GM23248 (cell line): ENCODE measurements around the gene HOXB6. TPM values are rescaled to one million over a fixed set of nuclear protein-coding genes. Genes with fewer than 3 reads are reported as not detected.

Experiments used
- DNase-seq: peaks from one replicate; pipeline ENCODE4 v3.0.0-alpha.2; 2015
- H2AFZ ChIP-seq: fragments of 200-600 bp; sonication (generic); 2 replicates; pipeline ENCODE4 v1.6.1; 2016; ENCODE audit warnings: antibody characterized with exemption
- H3F3A ChIP-seq: fragments of 200-600 bp; sonication (generic); 2 replicates; pipeline ENCODE4 v1.6.1; 2016; ENCODE audit warnings: mild to moderate bottlenecking, antibody characterized with exemption, mixed run types; ENCODE audit not compliant: insufficient read depth
- H3K27ac ChIP-seq: fragments of 200-600 bp; sonication (generic); 2 replicates; pipeline ENCODE4 v1.5.1; 2016; ENCODE audit warnings: mild to moderate bottlenecking
- H3K27me3 ChIP-seq: fragments of 200-600 bp; sonication (generic); replicated peaks from 2 replicates; pipeline ENCODE4 v1.6.1; 2016; ENCODE audit warnings: mild to moderate bottlenecking; ENCODE audit not compliant: insufficient read depth
- H3K36me3 ChIP-seq: fragments of 200-600 bp; sonication (generic); 2 replicates; pipeline ENCODE4 v1.6.1; 2016; ENCODE audit warnings: low read depth, mild to moderate bottlenecking
- H3K4me1 ChIP-seq: fragments of 200-600 bp; sonication (generic); 2 replicates; pipeline ENCODE4 v1.6.1; 2016; ENCODE audit warnings: mild to moderate bottlenecking; ENCODE audit not compliant: insufficient read depth
- H3K4me2 ChIP-seq: fragments of 200-600 bp; sonication (generic); one replicate; pipeline ENCODE4 v1.6.1; 2016; ENCODE audit warnings: mild to moderate bottlenecking; ENCODE audit not compliant: unreplicated experiment
- H3K4me3 ChIP-seq: fragments of 200-600 bp; sonication (generic); 2 replicates; pipeline ENCODE4 v1.5.1; 2016; ENCODE audit warnings: mild to moderate bottlenecking
- H3K79me2 ChIP-seq: fragments of 200-600 bp; sonication (generic); 2 replicates; pipeline ENCODE4 v1.6.1; 2016; ENCODE audit warnings: mild to moderate bottlenecking; ENCODE audit not compliant: insufficient read depth
- H3K9ac ChIP-seq: fragments of 200-600 bp; sonication (generic); 2 replicates; pipeline ENCODE4 v1.6.1; 2016; ENCODE audit warnings: mild to moderate bottlenecking
- H3K9me2 ChIP-seq: fragments of 200-600 bp; sonication (generic); 2 replicates; pipeline ENCODE4 v1.6.1; 2016; ENCODE audit warnings: mixed run types, mild to moderate bottlenecking, moderate library complexity; ENCODE audit not compliant: insufficient read depth
- H3K9me3 ChIP-seq: fragments of 200-600 bp; sonication (generic); one replicate; pipeline ENCODE4 v1.6.1; 2017; ENCODE audit warnings: low read depth
- H4K20me1 ChIP-seq: fragments of 200-600 bp; sonication (generic); 2 replicates; pipeline ENCODE4 v1.6.0; 2016; ENCODE audit not compliant: insufficient read depth
- EZH2 ChIP-seq: fragments of 200-600 bp; sonication (generic); IDR thresholded peaks from 2 replicates; pipeline ENCODE4 v1.6.1; 2018; ENCODE audit warnings: antibody characterized with exemption, mild to moderate bottlenecking; ENCODE audit not compliant: insufficient read depth, poor library complexity, severe bottlenecking
- EZH2phosphoT487 ChIP-seq: fragments of 200-600 bp; sonication (generic); IDR thresholded peaks from 2 replicates; pipeline ENCODE4 v1.6.1; 2018; ENCODE audit warnings: antibody characterized with exemption, moderate library complexity, mild to moderate bottlenecking, low read depth; ENCODE audit not compliant: insufficient read depth
- WGBS, 2 experiments: methylation state at CpG; one replicate each; pipeline ENCODE4 v1.1.6; 2015 to 2017; ENCODE audit warnings: low lambda C conversion rate in 2 of 2, low coverage in 1 of 2; ENCODE audit errors: missing lambda C conversion rate in 2 of 2; 5-methylcytosine and 5-hydroxymethylcytosine counted together
- in situ Hi-C: fragments of 300-500 bp; cut with MboI; formaldehyde crosslinking; loops from 2 replicates; pipeline ENCODE4 v1.15.0; 2020
- polyA plus RNA-seq: library from polyadenylated mRNA; unstranded; fragments of >200 nt; fragmentation: Nextera tagmentation; extraction: Ambion mirVana; gene quantifications from 2 replicates; pipeline ENCODE4 v1.2.1, GENCODE V29; 2016
- total RNA-seq: library from RNA; depleted of rRNA; stranded (reverse); fragments of >200 nt; shearing (Covaris generic); gene quantifications from 2 replicates; pipeline ENCODE4 v1.2.3, GENCODE V29; 2014

HOXB6 gene
- total and polyA plus RNA-seq, 2 experiments from 2014 or later = 6.2 to 7.5 TPM

- Histone ChIP-seq H3K79me2 (peaks cover 71% of the 10 kb centered on the region), H3K9me3 (no peaks in the 10 kb centered on the region), H3F3A (peaks cover 5% of the 10 kb centered on the region; the same call in 1 of the 2 replicates), H2AFZ (no peak overlapping the region), H3K27ac (no peak overlapping the region), H3K9ac (no peak overlapping the region), H3K4me2 (no peak overlapping the region), H3K9me2 (no peaks in the 10 kb centered on the region), H3K4me1 (peaks cover 30% of the 10 kb centered on the region), H3K27me3 (no peaks in the 10 kb centered on the region), H3K36me3 (no peaks in the 10 kb centered on the region), H4K20me1 (no peaks in the 10 kb centered on the region), H3K4me3 (no peak overlapping the region)
- TF ChIP-seq EZH2 (no peak), EZH2phosphoT487 (no peak)
- in situ Hi-C loops = no loop called here
- DNase-seq = no peak
- WGBS, 2 experiments = 74 to 89% methylated on average over 3 of the region's 3 CpGs
Observed at GRCh38 chr17:48569240-48569582, 35.6 kb downstream of the HOXB6 start.

GRCh38 chr17:48568499-48569239 lies 36.1 kb downstream of the HOXB6 start:
- Histone ChIP-seq H3K9ac (no peak overlapping the region), H3K9me3 (no peaks in the 10 kb centered on the region), H3K79me2 (peaks cover 70% of the 10 kb centered on the region), H3K4me1 (peaks cover 30% of the 10 kb centered on the region), H3K36me3 (no peaks in the 10 kb centered on the region), H3K27ac (no peak overlapping the region), H3K4me2 (no peak overlapping the region), H3K9me2 (no peaks in the 10 kb centered on the region), H2AFZ (no peak overlapping the region), H3F3A (peaks cover 3% of the 10 kb centered on the region; the same call in 1 of the 2 replicates), H4K20me1 (no peaks in the 10 kb centered on the region), H3K4me3 (no peak overlapping the region), H3K27me3 (no peaks in the 10 kb centered on the region)
- DNase-seq = no peak
- in situ Hi-C loops = no loop called here
- WGBS, 2 experiments = 76 to 81% methylated on average over 32 to 33 of the region's 33 CpGs
- TF ChIP-seq EZH2phosphoT487 = no peak
- TF ChIP-seq EZH2 = no peak

GRCh38 chr17:48567646-48568354 lies 37.0 kb downstream of the HOXB6 start:
- H3K9ac ChIP-seq = no peak overlapping the region
- TF ChIP-seq EZH2 (no peak), EZH2phosphoT487 (no peak)
- in situ Hi-C loops = no loop called here
- H3K27me3 ChIP-seq = no peaks in the 10 kb centered on the region
- H3K27ac ChIP-seq = no peak overlapping the region
- H2AFZ ChIP-seq = no peak overlapping the region
- no peak overlapping the region for H3K4me3 ChIP-seq
- no peaks in the 10 kb centered on the region for H3K36me3 ChIP-seq
- no peaks in the 10 kb centered on the region for H3F3A ChIP-seq
- H3K79me2 ChIP-seq = peaks cover 78% of the 10 kb centered on the region
- 67 to 77% methylated on average over 2 of the region's 2 CpGs for WGBS, 2 experiments
- no peak for DNase-seq
- no peaks in the 10 kb centered on the region for H4K20me1 ChIP-seq
- H3K9me3 ChIP-seq = no peaks in the 10 kb centered on the region
- peaks cover 21% of the 10 kb centered on the region for H3K4me1 ChIP-seq
- no peaks in the 10 kb centered on the region for H3K9me2 ChIP-seq
- no peak overlapping the region for H3K4me2 ChIP-seq

- DNase-seq = no peak
- Histone ChIP-seq H3K9me2 (no peaks in the 10 kb centered on the region), H3K4me1 (peaks cover 21% of the 10 kb centered on the region), H3K9me3 (no peaks in the 10 kb centered on the region), H3K4me3 (no peak overlapping the region), H3K27me3 (no peaks in the 10 kb centered on the region), H3K4me2 (no peak overlapping the region), H2AFZ (no peak overlapping the region), H3K9ac (no peak overlapping the region), H3K79me2 (peaks cover 84% of the 10 kb centered on the region), H3F3A (no peaks in the 10 kb centered on the region), H3K36me3 (no peaks in the 10 kb centered on the region), H4K20me1 (no peaks in the 10 kb centered on the region), H3K27ac (no peak overlapping the region)
- in situ Hi-C loops = no loop called here
- WGBS, 2 experiments = 95 to 99% methylated on average over 6 of the region's 6 CpGs
- TF ChIP-seq EZH2 = no peak
- no peak for TF ChIP-seq EZH2phosphoT487
Observed at GRCh38 chr17:48567209-48567608, 37.6 kb downstream of the HOXB6 start.
